Epithelial cell of proximal tubule (primary cell): ENCODE data around the gene LSS. TPM values are rescaled to one million over a fixed set of nuclear protein-coding genes. Genes with fewer than 3 reads are reported as not detected.
"Not testable (repeated sequence)": the region's sequence is repeated elsewhere in the genome, so short reads cannot be mapped to it uniquely, and the experiment has no call there.

ENCODE experiments used
- DNase-seq: peaks from one replicate; pipeline ENCODE4 v3.0.0-alpha.2; 2011; ENCODE audit warnings: low read depth
- H3K4me3 ChIP-seq: 2 replicates; pipeline ENCODE4 v1.5.1; 2011; ENCODE audit warnings: low read depth, mild to moderate bottlenecking, low read length
- CTCF ChIP-seq: conservative IDR thresholded peaks from 2 replicates; pipeline ENCODE4 v1.5.1; 2012; ENCODE audit warnings: low read depth, mild to moderate bottlenecking, low read length
- total RNA-seq: library from RNA; depleted of rRNA; stranded (reverse); fragments of >200 nt; gene quantifications from 2 replicates; pipeline ENCODE4 v1.2.3, GENCODE V29; 2015

LSS gene
- total RNA-seq, 1 donor from 2014 or later, result 32.0 TPM

GRCh38 chr21:46145840-46146691 is 82.5 kb downstream of the LSS start:
- no peak for TF ChIP-seq CTCF
- no peak for DNase-seq
- H3K4me3 ChIP-seq, result no peak overlapping the region

- TF ChIP-seq CTCF, result no peak
These were observed 83.3 kb downstream of the LSS start for GRCh38 chr21:46145159-46145839.

GRCh38 chr21:46144464-46145070 is 84.0 kb downstream of the LSS start:
- DNase-seq, result no peak
- TF ChIP-seq CTCF, result no peak
- no peak overlapping the region for H3K4me3 ChIP-seq

More at GRCh38 chr21:46145159-46145839, 83.3 kb downstream of the LSS start:
- H3K4me3 ChIP-seq, result no peak overlapping the region
- no peak for DNase-seq

- no peak for TF ChIP-seq CTCF
- H3K4me3 ChIP-seq, result no peak overlapping the region
These were observed 85.7 kb downstream of the LSS start for GRCh38 chr21:46142582-46143473.

GRCh38 chr21:46141767-46142581 is 86.6 kb downstream of the LSS start:
- DNase-seq, result no peak
- TF ChIP-seq CTCF, result no peak
- no peak overlapping the region for H3K4me3 ChIP-seq

More at GRCh38 chr21:46142582-46143473, 85.7 kb downstream of the LSS start:
- DNase-seq, result no peak

GRCh38 chr21:46140352-46141003 is 88.1 kb downstream of the LSS start:
- not testable (repeated sequence) for DNase-seq, H3K4me3 ChIP-seq
